Stimulated activated CD8-positive, alpha-beta memory T cell treated with anti-CD3 and anti-CD28 coated beads, Interleukin-12 subunit alpha, Interleukin-12 subunit beta, amount 100 ng/mL, for 1 hour (primary cell): ENCODE results near the gene DACT1.

Experiments used
- DNase-seq: peaks from one replicate; pipeline ENCODE4 v3.0.0-alpha.2; 2020; ENCODE audit warnings: low read depth

Gene DACT1

DNA sequence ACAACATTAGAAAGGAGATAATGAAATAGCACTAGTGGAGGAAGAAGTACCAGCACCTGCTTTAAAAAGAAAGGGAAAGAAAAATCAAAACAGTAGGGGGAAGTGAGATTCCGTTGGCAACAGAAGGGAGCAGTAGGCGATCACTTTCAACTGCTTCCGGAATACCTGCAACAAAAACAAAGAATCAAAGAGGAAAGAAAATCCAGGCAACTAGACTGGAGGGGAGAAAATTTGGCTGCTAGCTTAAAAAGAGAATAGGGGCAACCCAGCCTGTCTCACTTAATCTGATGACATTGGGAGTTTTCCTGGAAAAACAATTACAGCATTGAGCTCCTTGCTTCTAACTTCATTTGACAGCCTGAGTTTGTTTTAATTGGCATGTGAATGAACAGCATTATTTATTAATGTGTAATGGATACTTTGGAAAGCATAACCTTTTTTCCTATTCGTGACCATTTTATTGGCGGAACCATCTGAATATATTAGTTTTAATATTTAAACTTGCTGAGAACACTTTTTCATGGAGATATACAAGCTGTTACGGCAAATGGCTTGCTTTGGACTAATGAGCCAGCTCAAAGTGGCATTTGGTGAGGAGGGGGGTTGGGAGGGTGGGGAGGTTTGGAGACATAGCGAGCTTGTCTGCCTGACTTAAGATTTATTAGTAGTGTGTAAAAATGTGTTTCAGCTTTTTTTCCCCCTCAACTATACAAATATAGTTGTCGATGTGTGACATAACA, 2.5 kb upstream of the DACT1 start:
- DNase-seq = no peak

DNA sequence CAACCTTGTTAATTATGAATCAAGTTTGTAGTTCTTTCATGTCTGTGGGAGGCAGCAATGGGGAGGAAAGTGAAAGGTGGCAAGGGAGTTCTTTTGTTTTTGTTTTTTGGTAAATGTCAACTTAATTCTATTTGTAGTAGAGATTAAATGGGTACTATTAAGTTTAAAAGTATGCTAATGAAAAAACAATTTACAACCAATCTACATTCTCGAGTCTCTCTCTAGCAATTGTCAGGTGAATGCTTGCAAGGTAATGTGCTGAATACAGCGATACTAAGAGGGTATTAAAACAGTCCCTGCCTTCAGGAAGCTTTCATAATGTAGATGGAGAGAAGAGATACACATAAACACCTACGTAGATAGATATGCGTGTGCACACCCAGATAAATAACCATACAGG, 1.6 kb upstream of the DACT1 start:
- DNase-seq = no peak

DNA sequence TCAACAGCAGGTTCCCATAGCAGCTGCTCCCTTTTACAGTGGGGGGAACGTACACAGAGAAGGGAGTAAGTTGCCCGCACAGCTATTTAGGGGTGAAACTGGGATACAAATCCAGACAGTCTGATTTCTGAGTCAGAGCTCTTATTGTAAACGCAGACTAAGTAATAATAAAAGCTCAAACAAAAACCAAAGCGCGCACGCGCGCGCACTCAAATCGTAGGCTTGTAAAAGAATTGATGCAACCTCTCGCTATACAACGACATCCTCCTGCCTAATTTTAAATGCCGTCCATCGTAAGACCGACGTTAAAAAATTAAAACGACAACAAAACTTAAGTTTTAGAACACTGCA, 747 bp upstream of the DACT1 start:
- no peak for DNase-seq

DNA sequence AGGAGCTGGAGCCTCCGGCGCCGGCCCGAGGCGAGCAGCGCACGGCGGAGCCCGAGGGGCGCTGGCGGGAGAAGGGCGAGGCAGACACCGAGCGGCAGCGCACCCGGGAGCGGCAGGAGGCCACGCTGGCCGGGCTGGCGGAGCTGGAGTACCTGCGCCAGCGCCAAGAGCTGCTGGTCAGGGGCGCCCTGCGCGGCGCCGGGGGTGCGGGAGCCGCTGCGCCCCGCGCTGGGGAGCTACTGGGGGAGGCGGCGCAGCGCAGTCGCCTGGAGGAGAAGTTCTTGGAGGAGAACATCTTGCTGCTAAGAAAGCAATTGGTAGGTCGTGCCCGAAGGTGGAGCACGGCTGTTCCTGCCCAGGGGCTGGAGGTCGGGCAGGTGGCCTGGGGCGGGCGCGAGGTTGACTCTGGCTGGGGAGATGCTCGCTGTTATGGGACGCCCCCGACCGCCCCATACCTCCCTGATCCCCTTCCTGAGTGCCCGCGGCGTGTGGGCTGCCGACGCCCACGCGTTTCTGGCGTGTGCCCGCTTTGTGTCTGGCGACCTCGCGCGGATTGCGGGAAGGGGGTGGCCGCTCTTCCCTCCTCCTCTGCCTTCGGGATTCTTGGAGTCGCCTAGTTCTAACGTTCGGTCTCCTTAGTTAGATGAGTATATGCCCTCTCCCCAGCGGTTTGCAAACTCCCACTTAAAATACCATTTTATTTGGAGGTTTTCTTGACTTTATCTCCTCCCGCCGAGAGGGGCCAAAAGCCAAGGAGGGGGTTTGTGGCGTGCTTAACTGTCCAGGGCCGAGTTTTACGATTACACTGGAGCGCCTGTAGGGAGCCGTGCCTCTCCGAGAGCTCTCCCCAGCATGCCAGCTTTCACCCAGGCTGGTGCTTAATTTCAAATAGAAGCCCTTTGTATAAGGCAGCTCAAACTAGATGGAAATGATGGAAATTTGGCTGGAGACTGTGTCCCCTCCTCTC, 752 bp downstream of the DACT1 start:
- DNase-seq = no peak

DNA sequence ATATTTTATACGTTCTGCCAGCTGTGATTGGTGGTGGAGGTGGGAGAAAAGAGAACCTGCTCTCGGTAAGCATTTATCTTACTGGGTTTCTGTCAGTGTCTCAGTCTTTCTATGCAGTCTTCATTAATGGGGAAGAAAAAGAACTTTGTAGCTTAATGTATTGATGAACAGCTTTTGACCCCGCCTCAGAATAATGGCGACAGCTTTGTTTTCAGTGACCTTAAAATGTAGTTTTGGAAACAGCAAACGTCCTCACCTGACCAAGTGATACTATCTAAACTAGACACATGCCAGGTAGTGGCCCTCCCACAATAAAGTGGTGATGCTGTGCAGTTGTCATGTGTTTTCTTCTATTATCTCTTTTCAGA, 1.4 kb downstream of the DACT1 start:
- DNase-seq = no peak

DNA sequence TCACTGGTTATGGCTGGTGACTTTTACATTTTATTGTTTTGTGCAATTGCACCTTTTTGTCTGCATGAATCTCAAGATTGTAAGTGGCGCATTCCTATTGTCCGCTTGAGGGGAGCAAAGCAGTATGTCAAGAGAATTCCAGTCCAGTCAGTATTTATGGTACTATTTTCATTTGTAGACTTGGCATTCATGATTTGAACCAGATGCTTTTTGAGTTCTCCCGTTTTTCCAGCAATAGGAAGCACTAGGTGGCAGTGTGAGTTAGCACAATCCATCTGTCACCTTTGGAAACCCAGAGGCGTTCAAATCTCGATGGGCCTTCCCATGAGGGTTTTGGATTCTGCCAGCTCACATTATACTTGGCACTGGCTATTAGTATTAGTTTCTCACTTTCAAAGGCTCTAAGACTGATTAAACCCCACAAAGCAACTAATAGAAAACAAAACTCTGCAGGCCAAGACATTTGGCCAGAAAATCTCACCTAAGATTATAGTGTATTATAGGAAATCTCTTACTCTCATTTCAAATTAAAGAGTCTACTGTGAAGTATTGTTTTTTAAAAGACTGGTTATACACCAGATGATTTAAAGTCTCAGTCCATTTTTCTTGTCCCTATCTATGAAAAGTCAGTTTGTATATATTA, 2.2 kb downstream of the DACT1 start:
- DNase-seq = no peak

DNA sequence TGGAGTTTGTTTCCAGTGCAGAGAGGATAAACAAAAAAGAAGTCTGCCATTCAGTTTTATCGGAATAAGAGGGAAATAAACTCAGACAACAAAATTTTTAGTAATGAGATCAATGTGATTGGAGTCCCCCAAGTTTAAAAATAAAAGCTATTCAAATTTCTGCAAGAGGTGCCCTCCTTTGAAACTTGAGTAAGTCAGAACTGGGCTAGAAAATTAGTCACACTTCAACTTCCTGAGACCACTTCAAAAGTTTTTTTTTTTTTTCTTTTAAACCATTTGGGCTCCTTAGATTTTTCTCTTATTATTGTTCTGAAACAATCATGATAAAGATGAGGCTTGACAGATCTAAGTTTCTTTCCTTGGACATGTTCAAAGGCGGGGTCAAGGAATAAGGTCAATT, 3.2 kb downstream of the DACT1 start:
- no peak for DNase-seq

DNA sequence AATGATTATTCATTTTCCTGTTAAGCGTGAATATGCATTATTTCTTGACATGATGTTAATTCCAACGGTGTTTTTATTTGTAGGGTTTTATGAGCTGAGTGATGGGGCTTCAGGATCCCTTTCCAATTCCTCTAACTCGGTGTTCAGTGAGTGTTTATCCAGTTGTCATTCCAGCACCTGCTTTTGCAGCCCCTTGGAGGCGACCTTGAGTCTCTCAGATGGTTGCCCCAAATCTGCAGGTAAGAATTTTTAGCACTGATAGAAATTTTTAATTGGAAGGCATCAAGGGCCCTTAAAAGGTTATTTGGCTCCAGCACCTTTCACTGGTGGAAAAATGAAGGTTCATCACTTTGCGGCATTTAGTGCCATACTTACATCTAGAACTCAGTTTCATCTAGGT, 3.7 kb downstream of the DACT1 start:
- DNase-seq = no peak

DNA sequence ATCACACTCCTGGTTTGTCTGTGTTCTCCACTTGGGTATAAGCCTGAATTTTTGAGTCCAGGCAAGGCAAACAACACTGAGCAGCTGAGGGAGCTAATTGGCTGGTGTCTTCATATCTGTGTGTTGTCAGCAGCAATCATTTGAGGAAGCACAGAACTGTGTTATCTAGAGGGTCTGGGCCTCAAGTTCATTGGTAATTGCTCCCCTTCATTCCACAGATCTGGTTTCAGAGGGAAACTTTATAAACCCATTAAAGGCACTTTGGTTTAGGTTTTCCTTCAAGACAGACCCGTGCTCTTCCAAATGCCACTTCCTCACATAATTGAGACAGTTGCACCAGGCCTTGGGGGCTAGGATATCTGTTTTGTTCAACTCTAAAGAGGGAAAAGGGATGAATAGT, 5.6 kb downstream of the DACT1 start:
- DNase-seq = no peak

DNA sequence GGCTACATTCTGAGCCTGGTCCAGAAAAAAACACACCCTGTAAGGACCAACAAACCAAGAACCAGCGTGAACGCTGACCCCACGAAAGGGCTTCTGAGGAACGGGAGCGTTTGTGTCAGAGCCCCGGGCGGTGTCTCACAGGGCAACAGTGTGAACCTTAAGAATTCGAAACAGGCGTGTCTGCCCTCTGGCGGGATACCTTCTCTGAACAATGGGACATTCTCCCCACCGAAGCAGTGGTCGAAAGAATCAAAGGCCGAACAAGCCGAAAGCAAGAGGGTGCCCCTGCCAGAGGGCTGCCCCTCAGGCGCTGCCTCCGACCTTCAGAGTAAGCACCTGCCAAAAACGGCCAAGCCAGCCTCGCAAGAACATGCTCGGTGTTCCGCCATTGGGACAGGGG, 7.9 kb downstream of the DACT1 start:
- DNase-seq = no peak

DNA sequence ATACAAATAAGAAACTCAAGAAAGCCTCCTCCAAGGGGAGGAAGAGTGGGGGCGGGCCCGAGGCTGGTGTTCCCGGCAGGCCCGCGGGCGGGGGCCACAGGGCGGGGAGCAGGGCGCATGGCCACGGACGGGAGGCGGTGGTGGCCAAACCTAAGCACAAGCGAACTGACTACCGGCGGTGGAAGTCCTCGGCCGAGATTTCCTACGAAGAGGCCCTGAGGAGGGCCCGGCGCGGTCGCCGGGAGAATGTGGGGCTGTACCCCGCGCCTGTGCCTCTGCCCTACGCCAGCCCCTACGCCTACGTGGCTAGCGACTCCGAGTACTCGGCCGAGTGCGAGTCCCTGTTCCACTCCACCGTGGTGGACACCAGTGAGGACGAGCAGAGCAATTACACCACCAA, 8.7 kb downstream of the DACT1 start:
- DNase-seq = no peak

DNA sequence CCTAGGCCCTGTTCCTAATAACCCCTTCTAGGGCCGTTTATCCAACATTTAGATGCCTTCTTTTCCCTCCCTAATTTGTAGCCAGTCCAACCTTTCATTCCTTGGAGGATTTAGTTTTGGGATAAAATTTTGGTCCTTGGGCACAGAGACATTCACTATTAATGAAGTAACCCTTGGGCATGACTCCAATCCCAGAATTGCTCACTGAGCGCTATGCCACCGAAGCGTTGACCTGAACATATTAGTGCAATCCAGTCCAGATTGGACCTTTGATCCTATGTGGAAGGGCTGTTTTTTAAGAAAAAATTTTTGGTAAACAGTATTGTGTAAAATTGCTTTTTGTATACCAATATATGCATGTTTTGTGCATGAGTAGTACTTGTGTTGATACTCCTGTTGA, 10.0 kb downstream of the DACT1 start:
- no peak for DNase-seq

DNA sequence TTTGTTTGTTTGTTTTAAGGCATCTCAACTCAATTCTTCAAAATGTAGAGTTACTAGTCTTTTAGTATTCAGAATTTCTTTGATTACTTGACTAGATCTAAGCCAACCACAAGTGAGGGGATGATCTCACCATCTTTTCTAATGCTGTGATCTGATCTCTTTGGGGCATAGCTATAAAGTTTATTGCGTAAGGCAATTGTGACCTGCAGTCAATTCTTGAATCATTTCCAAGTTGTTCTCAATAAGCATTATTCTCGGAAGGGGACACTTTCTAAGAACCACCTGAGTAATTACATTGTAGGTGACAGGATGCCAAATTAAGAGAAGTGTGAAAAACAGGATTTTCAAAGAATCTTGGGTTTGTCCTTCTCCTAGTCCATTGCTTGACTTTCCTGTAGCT, 13.1 kb downstream of the DACT1 start:
- no peak for DNase-seq

DNA sequence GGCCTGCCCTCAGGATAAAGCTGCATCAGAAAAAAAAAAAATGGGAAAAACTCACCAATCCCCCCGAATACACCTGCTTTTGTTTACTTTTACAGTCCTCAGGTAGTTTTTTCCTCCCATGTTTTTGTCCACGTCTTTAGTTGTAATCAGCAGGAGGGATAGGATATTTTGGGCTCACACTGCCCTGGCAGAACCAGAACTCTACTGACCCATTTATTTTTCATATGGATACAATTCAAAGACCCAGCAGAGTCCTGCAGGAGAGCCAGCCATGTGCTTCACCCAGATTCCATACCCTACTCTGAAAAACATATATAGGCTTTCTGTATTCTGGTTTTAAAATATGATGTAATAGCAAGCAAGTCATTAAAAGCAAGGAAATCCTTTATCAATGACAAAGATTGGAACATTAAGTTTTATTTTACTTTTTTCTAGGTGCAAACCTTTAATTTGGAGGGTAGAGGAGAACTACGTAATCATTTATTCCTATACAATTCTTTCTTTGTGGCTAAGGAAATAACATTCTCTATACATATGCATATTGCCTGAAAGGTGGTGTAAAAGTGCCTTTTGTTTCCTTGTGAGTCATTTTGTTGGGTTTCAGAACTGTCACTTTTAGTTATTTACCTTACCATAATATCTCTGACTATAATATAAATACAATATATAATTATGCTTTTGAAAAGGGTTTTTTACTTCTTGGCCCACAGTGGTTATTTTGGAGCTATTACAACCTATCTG, 19.1 kb downstream of the DACT1 start:
- no peak for DNase-seq

DNA sequence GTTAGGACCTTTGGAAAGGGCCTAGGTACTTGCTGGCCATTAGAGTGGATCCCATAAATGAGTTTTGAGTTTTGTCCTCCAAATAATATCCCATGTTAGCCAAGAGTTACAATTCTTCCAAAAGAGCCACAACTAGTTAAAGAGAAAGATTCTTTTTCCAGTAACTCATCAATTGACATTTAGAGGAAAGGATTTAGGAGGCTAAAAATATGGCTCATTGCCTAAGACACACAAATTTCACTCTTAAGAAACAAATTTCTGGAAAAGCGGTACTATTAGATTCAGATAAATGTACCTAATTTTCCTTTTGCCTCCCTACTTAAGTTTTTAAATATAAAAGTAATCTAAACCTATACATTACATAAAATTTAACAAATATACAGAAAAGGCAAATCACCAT, 21.3 kb downstream of the DACT1 start:
- no peak for DNase-seq

DNA sequence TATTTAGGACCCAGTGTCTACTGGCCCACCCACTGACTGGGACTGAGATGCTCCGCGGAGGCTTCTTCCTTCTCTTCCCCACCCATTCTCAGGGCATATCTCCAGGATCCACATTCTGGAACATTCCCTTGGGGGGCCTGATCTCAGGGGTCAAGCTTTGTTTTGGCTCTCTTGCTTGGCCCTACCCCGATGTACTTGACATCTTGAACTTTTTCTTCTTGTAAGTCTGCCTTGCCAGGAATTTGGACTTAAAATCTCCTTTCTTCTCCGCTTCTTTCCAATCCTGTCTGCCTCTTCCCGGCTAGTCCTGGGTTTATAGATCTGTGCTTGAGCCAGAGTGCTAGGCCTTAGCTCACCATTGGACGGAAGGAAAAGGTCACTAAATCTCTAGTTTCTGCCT, 22.1 kb downstream of the DACT1 start:
- DNase-seq = no peak

DNA sequence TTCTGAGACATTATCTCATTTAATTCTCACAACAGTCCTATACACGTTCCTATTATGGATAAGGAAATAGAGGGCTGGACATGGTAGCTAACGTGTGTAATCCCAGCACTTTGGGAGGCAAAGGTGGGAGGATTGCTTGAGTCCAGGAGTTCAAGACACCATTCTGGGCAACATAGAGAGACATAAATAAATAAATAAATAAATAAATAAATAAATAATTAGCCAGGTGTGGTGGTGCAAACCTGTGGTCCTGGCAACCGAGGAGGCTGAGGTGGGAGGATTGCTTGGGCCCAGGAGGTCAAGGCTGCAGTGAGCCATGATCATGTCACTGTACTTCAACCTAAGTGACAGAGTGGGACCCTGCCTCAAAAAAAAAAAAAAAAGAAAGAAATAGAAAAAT, 22.6 kb downstream of the DACT1 start:
- no peak for DNase-seq

DNA sequence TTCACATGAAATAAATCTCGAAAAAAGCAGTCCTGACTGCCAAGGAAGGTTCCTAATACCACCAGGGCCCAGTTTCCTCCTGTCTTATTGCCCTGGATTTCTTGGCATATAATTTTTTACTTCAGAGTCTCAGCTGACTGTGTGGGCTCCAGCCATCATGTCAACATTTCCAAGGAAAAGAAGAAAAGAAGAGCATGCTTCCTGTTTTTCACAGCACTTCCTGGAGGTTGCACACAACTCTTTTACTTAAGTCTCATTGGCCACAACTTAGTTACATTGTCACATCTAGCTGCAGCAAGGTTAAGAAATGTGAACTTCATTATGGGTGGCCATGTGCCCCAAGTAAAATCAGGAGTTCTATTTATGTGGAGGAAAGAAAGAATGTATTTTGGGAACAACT, 24.3 kb downstream of the DACT1 start:
- no peak for DNase-seq

DNA sequence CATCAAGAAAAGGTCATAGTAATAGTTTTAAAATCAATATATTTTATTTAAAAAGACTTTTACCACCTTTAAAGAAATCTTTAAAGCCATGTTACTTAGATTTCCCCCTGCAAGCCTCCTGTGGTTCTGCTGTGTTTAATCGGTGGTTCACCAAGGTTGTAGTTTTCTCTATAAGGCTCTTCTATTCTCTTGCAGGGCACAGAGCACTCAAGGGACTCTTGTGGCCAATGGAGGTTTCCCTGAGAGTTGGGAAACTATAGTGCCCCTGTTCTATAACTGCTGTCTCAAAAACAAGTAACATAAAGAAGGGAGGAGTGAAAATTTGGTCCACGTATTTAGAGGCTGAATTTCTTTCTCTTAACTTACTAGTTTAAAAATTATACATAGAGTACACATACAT, 25.0 kb downstream of the DACT1 start:
- no peak for DNase-seq

DNA sequence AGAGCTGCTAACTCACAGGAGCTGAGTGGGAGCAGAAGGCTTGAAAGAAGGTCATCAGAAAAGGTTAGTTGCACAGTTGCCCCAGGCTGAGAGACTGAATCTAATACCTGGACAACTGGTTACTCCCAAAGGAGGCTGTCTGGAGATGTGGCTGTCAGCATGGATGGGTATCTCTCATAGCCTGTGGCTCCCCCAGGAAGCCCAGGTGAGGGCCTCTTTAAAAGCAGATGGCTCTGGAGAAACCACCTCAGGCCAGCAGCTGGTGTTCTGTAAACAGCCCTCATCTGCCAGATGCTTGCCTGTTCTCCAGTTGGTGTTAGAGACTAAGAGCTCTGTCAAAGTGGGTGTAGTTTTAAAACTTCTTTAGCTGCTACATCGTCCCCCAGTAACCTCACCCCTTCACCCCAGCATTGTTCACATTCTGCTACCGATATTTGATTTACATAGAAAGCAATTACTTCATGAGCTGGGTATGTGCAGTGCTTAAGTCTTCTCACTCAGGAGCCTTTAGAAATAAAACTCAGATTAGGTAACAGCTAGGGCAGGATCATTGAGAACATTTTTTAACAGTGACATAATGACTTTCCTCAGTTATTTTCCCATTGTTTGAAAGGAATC, 25.8 kb downstream of the DACT1 start:
- DNase-seq = no peak

DNA sequence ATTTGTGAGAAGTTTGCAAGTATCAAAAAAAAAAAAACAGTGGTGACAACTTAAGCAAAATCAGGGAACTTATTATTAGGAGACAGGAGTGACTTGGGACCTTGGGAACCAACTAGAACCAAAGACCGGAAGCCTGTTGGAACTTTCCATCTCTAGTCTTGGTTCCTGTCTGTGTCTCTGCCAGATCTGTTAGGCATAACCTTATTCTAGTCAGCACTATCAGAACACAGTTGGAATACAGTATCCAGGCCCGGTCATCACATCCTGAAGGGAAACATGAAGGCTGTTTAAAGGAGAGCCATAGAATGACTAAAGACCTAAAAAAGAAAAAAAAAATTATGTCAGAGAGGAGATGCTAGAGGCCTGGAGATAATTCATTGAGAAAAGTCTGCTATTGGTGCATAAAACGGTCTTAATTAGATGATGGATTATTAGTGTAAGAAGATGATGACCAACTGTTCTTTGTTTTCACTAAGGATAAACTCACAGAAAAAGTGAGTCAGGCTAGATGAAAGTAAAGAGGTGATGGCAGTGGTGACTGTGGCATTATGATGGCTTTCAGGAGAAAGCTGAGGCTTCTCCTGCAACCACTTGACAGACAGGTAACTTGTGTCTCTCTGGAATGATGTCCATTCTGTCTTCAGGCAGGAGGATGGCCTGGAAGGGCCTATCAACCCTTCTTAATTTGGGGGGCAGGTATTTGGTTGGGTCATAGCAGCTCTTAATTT, 28.2 kb downstream of the DACT1 start:
- DNase-seq = no peak
